ENCODE data around the gene TLE5. TPM values are rescaled to one million over a fixed set of nuclear protein-coding genes. Genes with fewer than 3 reads are reported as not detected.
"Not testable (repeated sequence)": the region's sequence is repeated elsewhere in the genome, so short reads cannot be mapped to it uniquely, and the experiment has no call there.

TLE5 gene
- total and polyA plus RNA-seq, 8 donors, result 335 to 954 (median 788) TPM

GRCh38 chr19:3017923-3018322 is 44.4 kb downstream of the TLE5 start:
- intact Hi-C loops (cut with DNase I), result no loop called here
- Histone ChIP-seq H3K36me3 (peaks cover 0 to 27% of the 10 kb centered on the region in 2 donors), H3K27me3 (no peaks in the 10 kb centered on the region), H3K4me3 (no peak overlapping the region), H3K4me1 (no peaks in the 10 kb centered on the region), H3K9me3 (no peaks in the 10 kb centered on the region), H3K27ac (no peak overlapping the region)
- TF ChIP-seq CTCF (IDR thresholded peaks at IDR 0.05), result no peak
- DNase-seq (no peak), ATAC-seq (no peak)

GRCh38 chr19:3015126-3016057 is 46.9 kb downstream of the TLE5 start:
- no peak for ATAC-seq

GRCh38 chr19:3014135-3014534 is 48.2 kb downstream of the TLE5 start:
- no peaks in the 10 kb centered on the region for H3K9me3 ChIP-seq
- H3K36me3 ChIP-seq, result peaks cover 0 to 47% of the 10 kb centered on the region in 2 donors
- DNase-seq, result no peak
- no peaks in the 10 kb centered on the region for H3K27me3 ChIP-seq
- ATAC-seq, result no peak
- intact Hi-C loops (cut with DNase I), result no loop called here
- no peak overlapping the region for H3K4me3 ChIP-seq
- no peak for TF ChIP-seq CTCF (IDR thresholded peaks at IDR 0.05)
- H3K4me1 ChIP-seq, result no peaks in the 10 kb centered on the region
- H3K27ac ChIP-seq, result no peak overlapping the region

More at GRCh38 chr19:3015126-3016057, 46.9 kb downstream of the TLE5 start:
- no peaks in the 10 kb centered on the region for H3K4me1 ChIP-seq
- no peak for DNase-seq
- no peak overlapping the region for H3K27ac ChIP-seq
- H3K27me3 ChIP-seq, result no peaks in the 10 kb centered on the region
- intact Hi-C loops (cut with DNase I), result no loop called here
- no peak for TF ChIP-seq CTCF (IDR thresholded peaks at IDR 0.05)
- peaks cover 0 to 40% of the 10 kb centered on the region in 2 donors for H3K36me3 ChIP-seq
- no peak overlapping the region for H3K4me3 ChIP-seq
- H3K9me3 ChIP-seq, result no peaks in the 10 kb centered on the region

- ATAC-seq (no peak), DNase-seq (no peak)
- TF ChIP-seq CTCF (IDR thresholded peaks at IDR 0.05), result no peak
- Histone ChIP-seq H3K27me3 (no peaks in the 10 kb centered on the region), H3K27ac (no peak overlapping the region), H3K4me1 (no peaks in the 10 kb centered on the region), H3K9me3 (no peaks in the 10 kb centered on the region), H3K4me3 (no peak overlapping the region), H3K36me3 (peaks cover 0 to 47% of the 10 kb centered on the region in 2 donors)
- intact Hi-C loops (cut with DNase I), result no loop called here
Observed at GRCh38 chr19:3013263-3013725, 49.0 kb downstream of the TLE5 start.

GRCh38 chr19:3012621-3013262 is 49.6 kb downstream of the TLE5 start:
- DNase-seq (no peak), ATAC-seq (no peak)
- no peaks in the 10 kb centered on the region for H3K9me3 ChIP-seq
- H3K4me1 ChIP-seq, result no peaks in the 10 kb centered on the region
- intact Hi-C loops (cut with DNase I), result no loop called here
- peaks cover 0 to 47% of the 10 kb centered on the region in 2 donors for H3K36me3 ChIP-seq
- H3K27ac ChIP-seq, result no peak overlapping the region
- no peak for TF ChIP-seq CTCF (IDR thresholded peaks at IDR 0.05)
- H3K27me3 ChIP-seq, result no peaks in the 10 kb centered on the region
- H3K4me3 ChIP-seq, result no peak overlapping the region

- H3K27ac ChIP-seq; H3K9me3 ChIP-seq; intact Hi-C loops (cut with DNase I); DNase-seq; ATAC-seq; H3K4me1 ChIP-seq; H3K27me3 ChIP-seq; H3K4me3 ChIP-seq: not testable (repeated sequence)
- peaks cover 0 to 47% of the 10 kb centered on the region in 2 donors for H3K36me3 ChIP-seq
Observed at GRCh38 chr19:3012059-3012458, 50.2 kb downstream of the TLE5 start.
